GM12865 (cell line): ENCODE data around the gene HLA-DQA1.

Source experiments
- DNase-seq: peaks from one replicate; pipeline ENCODE4 v3.0.0; 2010; ENCODE audit warnings: low read depth
- H3K4me3 ChIP-seq: 2 replicates; pipeline ENCODE4 v1.5.1; 2011; ENCODE audit warnings: mild to moderate bottlenecking, low read depth, low read length, control low read depth
- TF ChIP-seq, protein P1 (sequence below): IDR thresholded peaks from 2 replicates; pipeline ENCODE4 v1.5.1; 2011; ENCODE audit warnings: low read length, control low read depth, low read depth, inconsistent platforms; ENCODE audit not compliant: insufficient read depth; ENCODE audit errors: missing control alignments

Gene HLA-DQA1

DNA sequence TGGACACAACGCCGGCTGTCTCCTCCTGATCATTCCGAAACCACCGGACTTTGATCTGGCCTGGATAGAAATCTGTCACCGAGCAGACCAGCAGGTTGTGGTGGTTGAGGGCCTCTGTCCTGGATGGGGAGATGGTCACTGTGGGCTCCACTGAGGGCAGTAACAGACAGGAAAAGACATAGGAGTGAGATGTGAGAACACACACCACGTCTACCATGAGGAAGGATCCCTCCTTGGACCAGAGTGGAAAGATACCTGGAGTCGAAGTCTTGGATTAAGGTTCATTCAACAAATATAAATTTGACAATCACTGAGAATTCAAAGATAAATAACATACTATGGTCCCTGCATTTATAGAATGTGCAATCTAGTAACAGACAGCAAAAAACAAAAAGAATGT lies 24.9 kb downstream of the HLA-DQA1 start:
- H3K4me3 ChIP-seq: no peak overlapping the region
- TF ChIP-seq, protein P1, sequence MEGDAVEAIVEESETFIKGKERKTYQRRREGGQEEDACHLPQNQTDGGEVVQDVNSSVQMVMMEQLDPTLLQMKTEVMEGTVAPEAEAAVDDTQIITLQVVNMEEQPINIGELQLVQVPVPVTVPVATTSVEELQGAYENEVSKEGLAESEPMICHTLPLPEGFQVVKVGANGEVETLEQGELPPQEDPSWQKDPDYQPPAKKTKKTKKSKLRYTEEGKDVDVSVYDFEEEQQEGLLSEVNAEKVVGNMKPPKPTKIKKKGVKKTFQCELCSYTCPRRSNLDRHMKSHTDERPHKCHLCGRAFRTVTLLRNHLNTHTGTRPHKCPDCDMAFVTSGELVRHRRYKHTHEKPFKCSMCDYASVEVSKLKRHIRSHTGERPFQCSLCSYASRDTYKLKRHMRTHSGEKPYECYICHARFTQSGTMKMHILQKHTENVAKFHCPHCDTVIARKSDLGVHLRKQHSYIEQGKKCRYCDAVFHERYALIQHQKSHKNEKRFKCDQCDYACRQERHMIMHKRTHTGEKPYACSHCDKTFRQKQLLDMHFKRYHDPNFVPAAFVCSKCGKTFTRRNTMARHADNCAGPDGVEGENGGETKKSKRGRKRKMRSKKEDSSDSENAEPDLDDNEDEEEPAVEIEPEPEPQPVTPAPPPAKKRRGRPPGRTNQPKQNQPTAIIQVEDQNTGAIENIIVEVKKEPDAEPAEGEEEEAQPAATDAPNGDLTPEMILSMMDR: no peak
- DNase-seq: no peak

DNA sequence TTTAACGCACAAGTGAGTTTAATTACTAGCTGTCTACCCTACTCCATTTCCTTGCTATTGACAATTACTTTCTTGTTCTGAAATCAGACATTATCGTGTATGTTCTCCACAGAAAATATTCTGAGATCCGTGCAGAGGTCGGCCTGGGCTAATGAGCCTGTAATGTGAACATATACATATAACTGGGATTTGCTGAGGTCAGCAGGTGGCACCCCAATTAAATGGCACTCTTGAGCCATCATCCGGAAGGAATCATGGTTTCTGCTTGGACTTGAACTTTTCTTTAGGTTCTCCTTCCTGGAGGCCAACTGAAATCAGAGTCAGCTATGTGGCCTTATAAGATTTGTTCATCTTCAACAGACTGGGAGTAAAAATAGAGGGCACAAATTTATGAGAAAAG lies 25.6 kb downstream of the HLA-DQA1 start:
- H3K4me3 ChIP-seq: peak overlapping the region; percentile 90; the same call in 1 of the 2 replicates
- TF ChIP-seq, protein P1: no peak
- no peak for DNase-seq

DNA sequence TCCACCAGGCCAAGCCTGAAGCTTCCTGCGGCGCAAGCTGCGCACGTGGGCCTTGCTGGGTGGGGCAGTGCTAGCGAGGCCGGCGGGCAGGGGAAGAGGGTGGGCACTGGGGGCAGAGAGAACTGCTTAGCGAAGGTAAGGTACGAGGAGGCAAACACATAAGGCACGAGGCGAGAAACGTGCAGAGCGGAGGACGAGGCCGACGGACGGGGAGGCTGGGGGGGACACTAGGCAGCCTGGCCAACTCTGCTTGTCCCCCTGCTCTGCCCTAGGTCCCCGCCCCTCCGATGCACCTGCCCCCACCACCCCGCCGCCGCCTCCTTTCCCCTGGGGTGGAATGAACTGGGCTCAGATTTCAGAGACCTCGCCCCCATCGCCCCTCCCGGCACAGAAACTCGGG lies 27.1 kb downstream of the HLA-DQA1 start:
- peak overlapping the region; percentile 90 for H3K4me3 ChIP-seq
- TF ChIP-seq, protein P1: no peak
- DNase-seq: no peak

DNA sequence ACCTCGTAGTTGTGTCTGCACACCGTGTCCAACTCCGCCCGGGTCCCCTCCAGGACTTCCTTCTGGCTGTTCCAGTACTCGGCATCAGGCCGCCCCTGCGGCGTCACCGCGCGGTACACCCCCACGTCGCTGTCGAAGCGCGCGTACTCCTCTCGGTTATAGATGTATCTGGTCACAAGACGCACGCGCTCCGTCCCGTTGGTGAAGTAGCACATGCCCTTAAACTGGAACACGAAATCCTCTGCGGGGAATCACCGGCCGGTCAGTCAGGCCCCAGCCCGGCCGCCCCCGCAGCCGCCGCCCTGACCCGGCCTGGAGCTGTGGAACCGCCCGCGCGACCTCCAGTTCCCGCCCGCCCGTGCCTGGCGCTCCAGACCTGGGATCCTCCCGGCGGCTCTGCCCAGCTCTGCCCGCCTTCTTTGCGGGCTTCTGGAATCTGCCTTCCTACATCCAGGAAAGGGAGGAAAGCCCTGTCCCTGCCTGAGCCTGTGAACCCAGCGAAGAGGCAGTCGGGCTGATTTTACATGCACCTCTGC lies 27.7 kb downstream of the HLA-DQA1 start:
- peak; percentile 83 for DNase-seq
- TF ChIP-seq, protein P1: no peak
- peak overlapping the region; percentile 90 for H3K4me3 ChIP-seq

DNA sequence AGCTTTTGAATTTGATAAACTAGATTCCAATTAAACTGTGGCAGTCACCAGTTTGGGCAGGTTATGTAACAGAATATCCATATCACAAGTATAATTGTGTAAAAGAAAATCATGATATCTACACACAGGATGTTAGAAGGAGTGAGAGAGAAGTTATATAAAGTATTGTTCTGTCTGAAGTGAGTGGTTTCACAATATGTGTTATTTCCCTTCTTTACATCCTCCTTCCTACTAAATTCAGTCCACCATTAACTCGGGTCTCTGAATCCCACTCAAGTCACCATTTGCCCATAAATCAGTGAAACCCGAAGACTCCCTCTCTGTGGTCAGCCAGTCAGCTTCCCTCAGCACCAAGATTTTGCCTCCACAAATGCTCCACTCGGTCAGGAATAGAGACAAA lies 28.5 kb downstream of the HLA-DQA1 start:
- DNase-seq: no peak
- H3K4me3 ChIP-seq: peak overlapping the region; percentile 90
- TF ChIP-seq, protein P1: no peak

- TF ChIP-seq, protein P1: no peak
- peak; percentile 95 for DNase-seq
- peak within 1 kb of the TSS; percentile 90 for H3K4me3 ChIP-seq
Measured at GRCh38 chr6:32666420-32667300, 29.5 kb downstream of the HLA-DQA1 start, which contains the start of gene HLA-DQB1. TSS of gene HLA-DQB1 (minus strand) at chr6:32666657. CDS start at chr6:32666607, 50 bp downstream.
